ENCODE data around the gene CCDC97. TPM values are rescaled to one million over a fixed set of nuclear protein-coding genes. Genes with fewer than 3 reads are reported as not detected.

The CCDC97 gene
- total RNA-seq, 1 donor from 2014 or later = 40.5 TPM

DNA sequence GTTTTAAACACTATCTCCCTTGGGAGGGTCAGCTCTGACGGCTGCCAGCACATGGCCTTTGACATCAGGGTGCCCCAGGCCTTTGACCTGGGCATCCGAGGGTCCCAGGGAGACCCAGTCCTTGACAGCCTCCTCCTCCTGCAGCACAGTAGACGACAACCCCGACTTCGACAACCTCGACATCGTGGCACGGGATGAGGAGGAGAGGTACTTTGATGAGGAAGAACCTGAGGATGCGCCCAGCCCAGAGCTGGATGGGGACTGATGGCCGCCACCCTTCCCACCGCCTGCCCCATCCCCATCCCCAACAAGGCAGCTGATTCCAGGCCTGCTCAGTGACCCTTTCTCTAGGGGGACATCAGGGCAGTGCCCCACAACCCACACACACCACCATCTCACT, 12.5 kb downstream of the CCDC97 start:
- Mint-ChIP-seq H3K4me1 (peaks cover 44% of the 10 kb centered on the region), H3K36me3 (peaks cover 14% of the 10 kb centered on the region), H3K27ac (peak overlapping the region; percentile 95), H3K27me3 (ENCODE audit: low read depth) (peaks cover 6% of the 10 kb centered on the region), H3K4me3 (no peak overlapping the region), H3K9me3 (no peaks in the 10 kb centered on the region)
- no peak for DNase-seq (ENCODE audit: low spot score in 2 of 2, unreplicated experiment in 2 of 2)
- TF ChIP-seq, protein P1, sequence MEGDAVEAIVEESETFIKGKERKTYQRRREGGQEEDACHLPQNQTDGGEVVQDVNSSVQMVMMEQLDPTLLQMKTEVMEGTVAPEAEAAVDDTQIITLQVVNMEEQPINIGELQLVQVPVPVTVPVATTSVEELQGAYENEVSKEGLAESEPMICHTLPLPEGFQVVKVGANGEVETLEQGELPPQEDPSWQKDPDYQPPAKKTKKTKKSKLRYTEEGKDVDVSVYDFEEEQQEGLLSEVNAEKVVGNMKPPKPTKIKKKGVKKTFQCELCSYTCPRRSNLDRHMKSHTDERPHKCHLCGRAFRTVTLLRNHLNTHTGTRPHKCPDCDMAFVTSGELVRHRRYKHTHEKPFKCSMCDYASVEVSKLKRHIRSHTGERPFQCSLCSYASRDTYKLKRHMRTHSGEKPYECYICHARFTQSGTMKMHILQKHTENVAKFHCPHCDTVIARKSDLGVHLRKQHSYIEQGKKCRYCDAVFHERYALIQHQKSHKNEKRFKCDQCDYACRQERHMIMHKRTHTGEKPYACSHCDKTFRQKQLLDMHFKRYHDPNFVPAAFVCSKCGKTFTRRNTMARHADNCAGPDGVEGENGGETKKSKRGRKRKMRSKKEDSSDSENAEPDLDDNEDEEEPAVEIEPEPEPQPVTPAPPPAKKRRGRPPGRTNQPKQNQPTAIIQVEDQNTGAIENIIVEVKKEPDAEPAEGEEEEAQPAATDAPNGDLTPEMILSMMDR (IDR thresholded peaks at IDR 0.05; ENCODE audit: unreplicated experiment) = no peak

- TF ChIP-seq, protein P1 (IDR thresholded peaks at IDR 0.05; ENCODE audit: unreplicated experiment) = no peak
- DNase-seq (ENCODE audit: low spot score in 2 of 2, unreplicated experiment in 2 of 2) = no peak
- peaks cover 10% of the 10 kb centered on the region for H3K36me3 Mint-ChIP-seq
- H3K9me3 Mint-ChIP-seq = no peaks in the 10 kb centered on the region
- peaks cover 6% of the 10 kb centered on the region for H3K27me3 Mint-ChIP-seq (ENCODE audit: low read depth)
- H3K27ac Mint-ChIP-seq = peak overlapping the region; percentile 95
- H3K4me3 Mint-ChIP-seq = peak overlapping the region; percentile 14
- peaks cover 45% of the 10 kb centered on the region for H3K4me1 Mint-ChIP-seq
Observed at GRCh38 chr19:41323023-41323422, 13.1 kb downstream of the CCDC97 start.

DNA sequence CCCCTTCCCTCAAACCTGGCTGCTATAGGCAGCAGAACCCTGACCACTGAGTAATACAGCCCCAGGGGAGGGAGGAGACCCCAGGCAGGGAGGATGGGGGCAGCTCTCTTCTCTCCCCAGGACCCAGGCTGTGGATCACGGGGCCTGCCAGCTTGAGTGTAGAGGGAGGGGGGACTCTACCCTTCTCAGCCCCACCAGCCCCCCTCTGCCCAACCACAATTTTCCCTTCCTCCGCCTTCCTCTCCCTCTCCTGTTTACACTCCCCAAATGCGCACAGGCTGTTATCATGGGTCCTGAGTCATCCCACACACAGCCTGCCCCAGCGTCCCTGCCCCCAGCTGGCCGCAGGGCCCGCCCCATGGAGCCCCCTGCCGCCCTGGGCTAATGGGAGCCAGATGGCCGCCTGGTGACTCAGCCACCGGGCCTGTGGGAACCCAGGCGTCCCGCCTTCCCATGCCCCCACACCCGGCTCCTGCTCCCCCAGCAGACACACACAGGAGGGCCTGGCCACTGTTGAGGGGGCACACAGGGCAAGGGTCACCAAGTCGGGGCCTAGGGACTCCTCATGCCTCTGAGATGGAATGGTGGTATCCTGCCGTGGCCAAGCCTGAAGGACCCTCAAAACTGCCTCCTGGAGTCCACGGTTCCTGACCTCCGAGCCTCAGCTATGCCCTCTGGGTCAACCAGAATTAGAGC, 13.6 kb downstream of the CCDC97 start:
- TF ChIP-seq, protein P1 (IDR thresholded peaks at IDR 0.05; ENCODE audit: unreplicated experiment) = no peak
- Mint-ChIP-seq H3K27ac (peak overlapping the region; percentile 95), H3K9me3 (no peaks in the 10 kb centered on the region), H3K27me3 (ENCODE audit: low read depth) (peaks cover 6% of the 10 kb centered on the region), H3K36me3 (peaks cover 6% of the 10 kb centered on the region), H3K4me3 (peak overlapping the region; percentile 15), H3K4me1 (peaks cover 49% of the 10 kb centered on the region)
- no peak for DNase-seq (ENCODE audit: low spot score in 2 of 2, unreplicated experiment in 2 of 2)

- DNase-seq (ENCODE audit: low spot score in 2 of 2, unreplicated experiment in 2 of 2) = no peak
- Mint-ChIP-seq H3K9me3 (no peaks in the 10 kb centered on the region), H3K4me3 (peak overlapping the region; percentile 77), H3K36me3 (peaks cover 2% of the 10 kb centered on the region), H3K27me3 (ENCODE audit: low read depth) (peaks cover 6% of the 10 kb centered on the region), H3K4me1 (peaks cover 49% of the 10 kb centered on the region), H3K27ac (peak overlapping the region; percentile 95)
- TF ChIP-seq, protein P1 (IDR thresholded peaks at IDR 0.05; ENCODE audit: unreplicated experiment) = no peak
Observed at GRCh38 chr19:41324231-41324702, 14.3 kb downstream of the CCDC97 start.

DNA sequence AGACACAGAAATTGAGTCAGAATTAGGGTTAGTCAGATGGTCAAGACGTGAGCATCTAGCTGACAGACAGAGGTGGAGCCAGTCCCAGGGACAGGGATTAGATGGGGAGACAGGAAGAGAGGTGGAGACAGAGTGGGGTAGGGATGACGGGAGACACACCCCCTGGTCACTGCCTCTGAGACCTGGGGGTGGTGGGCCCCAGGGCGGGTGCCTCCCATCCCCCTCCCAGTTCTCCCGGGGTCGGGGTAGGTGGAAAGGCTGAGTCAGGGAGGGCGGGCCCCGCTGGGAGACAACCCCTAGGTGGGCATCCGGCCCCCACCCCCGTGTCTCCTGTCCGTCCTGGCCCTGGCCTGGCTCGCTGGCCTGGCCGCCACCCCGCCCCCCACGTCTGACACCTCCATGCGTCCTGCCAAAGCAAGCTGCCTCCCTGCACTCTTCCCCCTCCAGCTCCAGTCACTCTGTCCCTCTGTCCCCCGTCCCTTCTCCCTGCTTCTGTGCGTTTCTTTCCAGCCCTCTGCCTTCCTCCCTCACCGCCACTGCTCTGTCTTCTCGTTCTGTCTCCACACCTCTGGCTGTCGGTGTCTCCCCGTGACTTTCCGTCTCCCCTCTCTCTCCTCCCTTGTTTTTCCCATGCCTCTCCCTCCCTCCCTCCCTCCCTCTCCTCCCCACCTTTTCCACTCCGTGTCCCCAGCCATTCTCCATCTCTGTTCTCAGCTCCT, 15.1 kb downstream of the CCDC97 start:
- Mint-ChIP-seq H3K36me3 (no peaks in the 10 kb centered on the region), H3K27me3 (ENCODE audit: low read depth) (peaks cover 6% of the 10 kb centered on the region), H3K4me3 (peak overlapping the region; percentile 77), H3K27ac (peak overlapping the region; percentile 94), H3K4me1 (peaks cover 49% of the 10 kb centered on the region), H3K9me3 (no peaks in the 10 kb centered on the region)
- TF ChIP-seq, protein P1 (IDR thresholded peaks at IDR 0.05; ENCODE audit: unreplicated experiment) = no peak
- peak in 1 of 2 experiments; percentile 49 for DNase-seq (ENCODE audit: low spot score in 2 of 2, unreplicated experiment in 2 of 2)

Data from mesothelial cell of epicardium (in vitro differentiated cells).